ENCODE measurements around the gene CYP27B1.
A peak's percentile ranks its signal among the peaks of the same experiment; 100 is the strongest.

CYP27B1 gene

GRCh38 chr12:57766464-57767304 lies at the start of gene CYP27B1:
CYP27B1 (minus strand) TSS chr12:57767078; CDS start chr12:57767041, 37 bp downstream.
- DNase-seq, result no peak

- no peak for DNase-seq
Observed at GRCh38 chr12:57816001-57816854, 49.4 kb upstream of the CYP27B1 start.

- peak; percentile 83 for DNase-seq
Observed at GRCh38 chr12:57815177-57816000, 48.5 kb upstream of the CYP27B1 start.

- no peak for DNase-seq
Observed at GRCh38 chr12:57813971-57814772, 47.3 kb upstream of the CYP27B1 start.

- no peak for DNase-seq
Observed at GRCh38 chr12:57813111-57813970, 46.5 kb upstream of the CYP27B1 start.

- no peak for DNase-seq
Observed at GRCh38 chr12:57811028-57811755, 44.3 kb upstream of the CYP27B1 start.

GRCh38 chr12:57810450-57810849 lies 43.6 kb upstream of the CYP27B1 start:
- DNase-seq, result no peak

GRCh38 chr12:57809425-57809824 lies 42.5 kb upstream of the CYP27B1 start:
- DNase-seq, result no peak

GRCh38 chr12:57808351-57808750 lies 41.5 kb upstream of the CYP27B1 start:
- no peak for DNase-seq

- no peak for DNase-seq
Observed at GRCh38 chr12:57807285-57807684, 40.4 kb upstream of the CYP27B1 start.

- DNase-seq, result no peak
Observed at GRCh38 chr12:57806677-57807076, 39.8 kb upstream of the CYP27B1 start.

- DNase-seq, result peak; percentile 24
Observed at GRCh38 chr12:57803319-57803893, 36.5 kb upstream of the CYP27B1 start.

- DNase-seq, result no peak
Observed at GRCh38 chr12:57802607-57803006, 35.7 kb upstream of the CYP27B1 start.

GRCh38 chr12:57800965-57801364 lies 34.1 kb upstream of the CYP27B1 start:
- DNase-seq, result no peak

- DNase-seq, result no peak
Observed at GRCh38 chr12:57797933-57798332, 31.1 kb upstream of the CYP27B1 start.

- DNase-seq, result no peak
Observed at GRCh38 chr12:57796996-57797395, 30.1 kb upstream of the CYP27B1 start.

- DNase-seq, result no peak
Observed at GRCh38 chr12:57795354-57795753, 28.5 kb upstream of the CYP27B1 start.

- DNase-seq, result no peak
Observed at GRCh38 chr12:57793920-57794319, 27.0 kb upstream of the CYP27B1 start.

- no peak for DNase-seq
Observed at GRCh38 chr12:57783861-57784260, 17.0 kb upstream of the CYP27B1 start.

- no peak for DNase-seq
Observed at GRCh38 chr12:57783466-57783801, 16.6 kb upstream of the CYP27B1 start.

Measured in DMS153 (cell line).